Left lung (tissue), 10 donors: ENCODE results near the gene GPN1. TPM values are rescaled to one million over a fixed set of nuclear protein-coding genes. Genes with fewer than 3 reads are reported as not detected.
"Not testable (repeated sequence)": the region's sequence is repeated elsewhere in the genome, so short reads cannot be mapped to it uniquely, and the experiment has no call there.

ENCODE experiments used
- ATAC-seq: fragments of 200-7000 bp; cut with Tn5 transposase; one replicate; pipeline ENCODE4 v1.9.1; 2020; ENCODE audit warnings: moderate library complexity
- DNase-seq, 4 donors: peaks; one replicate each; pipeline ENCODE4 v3.0.0-alpha.2; 2013 to 2020
- H3K27ac ChIP-seq, 2 donors: fragments of 200-600 bp; sonication (generic) in 1 of 2; one replicate each; pipeline versions ENCODE4 v1.5.0 to v1.8.0; 2020 to 2021
- H3K27me3 ChIP-seq, 2 donors: fragments of 200-600 bp; sonication (generic) in 1 of 2; one replicate each; pipeline versions ENCODE4 v1.5.0 to v1.8.0; 2020 to 2021
- H3K36me3 ChIP-seq, 2 donors: fragments of 200-600 bp; sonication (generic) in 1 of 2; one replicate each; pipeline versions ENCODE4 v1.5.0 to v1.8.0; 2020 to 2021
- H3K4me1 ChIP-seq, 2 donors: fragments of 200-600 bp; one replicate each; pipeline ENCODE4 v1.8.0; 2021
- H3K4me3 ChIP-seq, 2 donors: fragments of 200-600 bp; sonication (generic) in 1 of 2; one replicate each; pipeline versions ENCODE4 v1.5.0 to v1.8.0; 2020 to 2021; ENCODE audit warnings: mild to moderate bottlenecking in 1 of 2
- H3K9me3 ChIP-seq, 2 donors: fragments of 200-600 bp; sonication (generic) in 1 of 2; one replicate each; pipeline versions ENCODE4 v1.5.0 to v1.8.0; 2020 to 2021
- intact Hi-C, 2 donors: fragments of 100-400 bp; cut with DNase I; formaldehyde crosslinking; loops; one replicate each; pipeline versions ENCODE4 v1.11.2 to v1.14.2; 2022
- polyA plus RNA-seq, 6 donors: library from polyadenylated mRNA; unstranded; fragments of 120-200 nt; gene quantifications; one replicate each; pipeline ENCODE4 v1.2.1, GENCODE V29; 2013; ENCODE audit not compliant: insufficient read length in 6 of 6
- total RNA-seq, 2 donors: library from RNA; stranded (reverse); fragmentation: NEBNext Ultra II Directional; extraction: Animal tissue kit (Norgen Biotek cat#: 25700); gene quantifications; one replicate each; pipeline ENCODE4 v1.2.1, GENCODE V29; 2021
- TF ChIP-seq, protein P1 (sequence below), 2 donors: fragments of 200-600 bp; sonication (generic) in 1 of 2; IDR thresholded peaks; one replicate each; pipeline versions ENCODE4 v1.5.0 to v1.8.0; 2021; ENCODE audit warnings: antibody characterized with exemption in 2 of 2
- donor health status: DM: no; HTN: yes; CAD: no.
- donor health status: DM: no; HTN: no; CAD: no.

The GPN1 gene
- total and polyA plus RNA-seq, 8 donors = 24.2 to 61.7 (median 53.5) TPM

DNA sequence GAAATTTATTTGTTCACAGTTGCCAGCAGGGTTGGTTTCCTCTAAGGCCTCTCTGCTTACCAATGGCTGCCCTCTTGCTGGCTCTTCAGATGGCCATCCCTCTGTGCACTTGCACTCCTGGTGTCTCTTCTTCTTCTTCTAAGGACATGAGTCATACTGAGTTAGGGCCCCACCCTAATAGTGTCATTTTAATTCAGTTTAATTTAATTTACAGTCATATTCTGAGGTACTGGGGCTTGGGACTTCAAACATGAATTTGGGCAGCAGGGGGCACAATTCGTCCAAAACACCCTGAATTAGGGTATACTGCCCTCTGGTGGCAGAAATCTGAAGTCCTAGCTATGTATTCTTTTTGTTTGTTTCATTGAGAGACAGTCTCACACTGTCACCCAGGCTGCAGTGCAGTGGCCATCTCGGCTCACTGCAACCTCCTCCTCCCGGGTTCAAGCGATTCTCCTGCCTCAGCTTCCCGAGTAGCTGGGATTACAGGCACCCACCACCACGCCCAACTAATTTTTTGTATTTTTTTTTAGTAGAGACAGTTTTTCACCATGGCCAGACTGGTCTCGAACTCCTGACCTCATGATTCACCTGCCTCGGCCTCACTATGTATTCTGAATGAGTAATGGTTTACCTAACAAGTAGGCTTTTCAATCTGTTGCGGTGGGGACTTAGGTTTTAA is 54.7 kb downstream of the GPN1 start:
- TF ChIP-seq, protein P1, sequence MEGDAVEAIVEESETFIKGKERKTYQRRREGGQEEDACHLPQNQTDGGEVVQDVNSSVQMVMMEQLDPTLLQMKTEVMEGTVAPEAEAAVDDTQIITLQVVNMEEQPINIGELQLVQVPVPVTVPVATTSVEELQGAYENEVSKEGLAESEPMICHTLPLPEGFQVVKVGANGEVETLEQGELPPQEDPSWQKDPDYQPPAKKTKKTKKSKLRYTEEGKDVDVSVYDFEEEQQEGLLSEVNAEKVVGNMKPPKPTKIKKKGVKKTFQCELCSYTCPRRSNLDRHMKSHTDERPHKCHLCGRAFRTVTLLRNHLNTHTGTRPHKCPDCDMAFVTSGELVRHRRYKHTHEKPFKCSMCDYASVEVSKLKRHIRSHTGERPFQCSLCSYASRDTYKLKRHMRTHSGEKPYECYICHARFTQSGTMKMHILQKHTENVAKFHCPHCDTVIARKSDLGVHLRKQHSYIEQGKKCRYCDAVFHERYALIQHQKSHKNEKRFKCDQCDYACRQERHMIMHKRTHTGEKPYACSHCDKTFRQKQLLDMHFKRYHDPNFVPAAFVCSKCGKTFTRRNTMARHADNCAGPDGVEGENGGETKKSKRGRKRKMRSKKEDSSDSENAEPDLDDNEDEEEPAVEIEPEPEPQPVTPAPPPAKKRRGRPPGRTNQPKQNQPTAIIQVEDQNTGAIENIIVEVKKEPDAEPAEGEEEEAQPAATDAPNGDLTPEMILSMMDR (IDR thresholded peaks at IDR 0.05) = peak; percentile 91 to 98
- Histone ChIP-seq H3K4me1 (peaks cover 0 to 29% of the 10 kb centered on the region in 2 donors), H3K27me3 (no peaks in the 10 kb centered on the region), H3K27ac (peak overlapping the region in 1 of 2 donors; percentile 51), H3K36me3 (peaks cover 0 to 75% of the 10 kb centered on the region in 2 donors), H3K9me3 (no peaks in the 10 kb centered on the region), H3K4me3 (no peak overlapping the region)
- ATAC-seq (peak; percentile 90), DNase-seq (peak in 3 of 4 donors; percentile 68 to 84 (median 71))
- intact Hi-C loops = no loop called here

DNA sequence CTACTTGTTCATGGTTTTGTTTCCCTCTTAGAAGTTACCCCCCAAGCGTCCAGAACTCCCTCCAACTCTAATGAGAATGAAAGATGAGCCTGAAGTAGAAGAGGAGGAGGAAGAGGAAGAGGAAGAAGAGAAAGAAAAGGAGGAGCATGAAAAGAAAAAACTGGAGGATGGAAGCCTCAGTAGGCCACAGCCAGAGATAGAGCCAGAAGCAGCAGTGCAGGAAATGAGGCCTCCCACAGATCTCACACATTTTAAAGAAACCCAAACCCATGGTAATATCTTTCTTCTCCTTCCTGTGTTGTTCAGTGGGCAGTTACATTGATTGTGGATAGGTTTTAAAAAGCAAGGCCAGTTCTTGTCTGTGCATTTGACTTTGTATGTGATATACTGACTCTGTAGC is 56.2 kb downstream of the GPN1 start:
- not testable (repeated sequence) for ATAC-seq

DNA sequence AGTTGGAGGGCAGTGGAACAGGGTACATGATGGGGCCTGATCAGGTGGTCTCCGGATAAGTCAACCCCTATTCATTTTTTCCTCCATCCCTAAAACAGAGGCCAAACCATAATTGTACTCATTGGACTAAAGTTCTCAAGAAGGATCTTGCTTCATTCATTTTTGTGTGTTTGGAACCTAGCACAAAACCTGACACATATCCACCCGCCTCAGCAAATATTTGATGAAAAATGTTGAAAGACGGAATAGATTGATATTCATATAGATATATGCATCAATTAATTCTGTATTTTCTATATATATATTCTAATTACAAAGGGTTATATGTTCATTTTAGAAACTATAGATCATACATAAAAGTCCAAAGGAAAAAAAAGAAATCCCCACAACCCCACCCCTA is 56.7 kb downstream of the GPN1 start:
- intact Hi-C loops = no loop called here

More for the DNA sequence above, 56.2 kb downstream of the GPN1 start:
- H3K4me3 ChIP-seq, H3K9me3 ChIP-seq, DNase-seq, H3K27ac ChIP-seq, H3K27me3 ChIP-seq, intact Hi-C loops: not testable (repeated sequence)
- Histone ChIP-seq H3K36me3 (peaks cover 0 to 74% of the 10 kb centered on the region in 2 donors), H3K4me1 (peaks cover 0 to 29% of the 10 kb centered on the region in 2 donors)

DNA sequence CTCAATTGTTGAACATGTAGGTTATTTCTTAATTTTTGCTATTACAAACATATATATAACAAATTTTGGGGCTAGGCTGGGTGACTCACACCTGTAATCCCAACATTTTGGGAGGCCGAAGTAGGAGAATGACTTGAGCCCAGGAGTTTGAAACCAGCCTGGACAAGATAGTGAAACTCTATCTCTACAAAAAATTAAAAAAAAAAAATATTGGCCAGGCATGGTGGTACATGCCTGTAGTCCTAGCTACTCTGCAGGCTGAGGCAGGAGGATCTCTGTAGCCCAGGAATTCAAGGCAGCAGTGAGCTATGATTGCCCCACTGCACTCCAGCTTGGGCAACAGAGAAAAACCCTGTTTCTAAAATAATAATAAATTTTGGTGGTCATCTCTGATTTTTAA is 58.4 kb downstream of the GPN1 start:
- TF ChIP-seq, protein P1 (IDR thresholded peaks at IDR 0.05) = no peak
- DNase-seq (no peak), ATAC-seq (no peak)
- intact Hi-C loops = no loop called here
- H3K36me3 ChIP-seq = peaks cover 0 to 66% of the 10 kb centered on the region in 2 donors
- no peak overlapping the region for H3K27ac ChIP-seq
- peaks cover 0 to 20% of the 10 kb centered on the region in 2 donors for H3K4me1 ChIP-seq
- H3K4me3 ChIP-seq = no peak overlapping the region
- no peaks in the 10 kb centered on the region for H3K27me3 ChIP-seq
- no peaks in the 10 kb centered on the region for H3K9me3 ChIP-seq

More for the DNA sequence above, 56.7 kb downstream of the GPN1 start:
- DNase-seq (no peak), ATAC-seq (no peak)
- Histone ChIP-seq H3K9me3 (no peaks in the 10 kb centered on the region), H3K36me3 (peaks cover 0 to 68% of the 10 kb centered on the region in 2 donors), H3K27me3 (no peaks in the 10 kb centered on the region), H3K27ac (no peak overlapping the region), H3K4me3 (no peak overlapping the region), H3K4me1 (peaks cover 0 to 29% of the 10 kb centered on the region in 2 donors)
- TF ChIP-seq, protein P1 (IDR thresholded peaks at IDR 0.05) = no peak

DNA sequence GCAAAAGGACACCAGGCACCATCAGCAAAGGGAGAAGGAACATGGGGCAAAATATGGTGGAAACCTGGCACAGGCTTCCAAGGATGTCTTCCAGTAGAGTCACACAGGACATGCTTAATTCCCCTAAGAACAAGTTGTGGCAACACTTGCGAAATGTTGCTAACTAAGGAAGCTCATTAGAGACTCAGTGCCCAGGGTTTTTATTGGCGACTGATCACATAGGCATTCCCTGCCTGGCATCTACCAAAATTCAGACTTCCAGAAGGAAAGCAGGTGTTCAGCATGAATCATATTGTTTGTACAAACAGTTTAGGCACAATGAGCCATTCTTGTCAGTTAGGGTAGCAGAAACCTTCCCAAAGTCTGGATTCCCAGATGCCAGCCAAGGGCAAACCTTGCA is 60.6 kb downstream of the GPN1 start:
- Histone ChIP-seq H3K4me3 (no peak overlapping the region), H3K36me3 (peaks cover 0 to 61% of the 10 kb centered on the region in 2 donors)

More for the DNA sequence above, 60.6 kb downstream of the GPN1 start:
- TF ChIP-seq, protein P1 (IDR thresholded peaks at IDR 0.05) = no peak
- Histone ChIP-seq H3K27ac (no peak overlapping the region), H3K27me3 (no peaks in the 10 kb centered on the region), H3K4me1 (no peaks in the 10 kb centered on the region), H3K9me3 (no peaks in the 10 kb centered on the region)
- intact Hi-C loops = no loop called here
- ATAC-seq (no peak), DNase-seq (no peak)
